CD4-positive, CD25-positive, alpha-beta regulatory T cell (primary cell): Measurements from ENCODE around the gene YTHDF1. TPM values are rescaled to one million over a fixed set of nuclear protein-coding genes. Genes with fewer than 3 reads are reported as not detected.
A peak's percentile ranks its signal among the peaks of the same experiment; 100 is the strongest.

Experiments
- ATAC-seq, 2 donors: fragments of 150-1000 bp; cut with Tn5 transposase; one replicate each; pipeline ENCODE4 v1.10.0; 2021; ENCODE audit warnings: low read depth in 2 of 2, moderate number of reproducible peaks in 2 of 2, moderate library complexity in 1 of 2
- DNase-seq, 3 donors: peaks; one replicate each; pipeline versions ENCODE4 v3.0.0 to v3.0.0-alpha.2; 2012 to 2022; ENCODE audit warnings: mixed read lengths in 1 of 3
- H3K27ac ChIP-seq: one replicate; pipeline ENCODE4 v1.7.0; 2013; ENCODE audit warnings: mild to moderate bottlenecking, low read length; ENCODE audit not compliant: insufficient read depth, poor library complexity, severe bottlenecking
- H3K27me3 ChIP-seq: one replicate; pipeline ENCODE4 v1.7.0; 2013; ENCODE audit warnings: low read length; ENCODE audit not compliant: control insufficient read depth, insufficient read depth
- H3K36me3 ChIP-seq: one replicate; pipeline ENCODE4 v1.7.0; 2013; ENCODE audit warnings: mild to moderate bottlenecking, low read length, moderate library complexity; ENCODE audit not compliant: control insufficient read depth, insufficient read depth
- H3K4me1 ChIP-seq: 2 replicates; pipeline ENCODE4 v1.7.0; 2013; ENCODE audit warnings: mild to moderate bottlenecking, low read length; ENCODE audit not compliant: insufficient read depth, control insufficient read depth, poor library complexity, severe bottlenecking
- H3K4me3 ChIP-seq: one replicate; pipeline ENCODE4 v1.7.0; 2013; ENCODE audit warnings: low read depth, mild to moderate bottlenecking, low read length, moderate library complexity
- H3K9me3 ChIP-seq, 2 experiments: 1 replicate in 1 of 2; 2 replicates in 1 of 2; pipeline ENCODE4 v1.7.0; 2013; ENCODE audit warnings: low read length in 2 of 2, mild to moderate bottlenecking in 1 of 2, moderate library complexity in 1 of 2; ENCODE audit not compliant: control insufficient read depth in 2 of 2
- H3K27ac Mint-ChIP-seq, 3 donors: one replicate each; pipeline ENCODE4 v1.8.0; 2020 to 2022; ENCODE audit warnings: mild to moderate bottlenecking in 3 of 3, mixed read lengths in 3 of 3, moderate library complexity in 2 of 3
- H3K27me3 Mint-ChIP-seq: one replicate; pipeline ENCODE4 v1.8.0; 2022; ENCODE audit warnings: mild to moderate bottlenecking, mixed read lengths
- H3K36me3 Mint-ChIP-seq: one replicate; pipeline ENCODE4 v1.8.0; 2020; ENCODE audit warnings: mixed read lengths
- H3K4me1 Mint-ChIP-seq, 4 donors: one replicate each; pipeline ENCODE4 v1.8.0; 2020 to 2022; ENCODE audit warnings: mixed read lengths in 4 of 4, mild to moderate bottlenecking in 1 of 4
- H3K4me3 Mint-ChIP-seq, 4 donors: one replicate each; pipeline ENCODE4 v1.8.0; 2020 to 2022; ENCODE audit warnings: mild to moderate bottlenecking in 4 of 4, mixed read lengths in 4 of 4, moderate library complexity in 3 of 4
- H3K9me3 Mint-ChIP-seq, 7 donors: one replicate each; pipeline ENCODE4 v1.8.0; 2020 to 2022; ENCODE audit warnings: mixed read lengths in 7 of 7, mild to moderate bottlenecking in 3 of 7, moderate library complexity in 2 of 7
- polyA plus RNA-seq, 4 donors: library from polyadenylated mRNA; unstranded; fragments of 300-500 nt; fragmentation: Illumina TruSeq; gene quantifications; one replicate each; pipeline ENCODE4 v1.2.3, GENCODE V29; 2021
- total RNA-seq: library from RNA; stranded (reverse); gene quantifications from one replicate; pipeline ENCODE4 v1.2.3, GENCODE V29; 2022

Gene YTHDF1
- total and polyA plus RNA-seq, 5 donors from 2014 or later = 28.5 to 38.4 (median 33.5) TPM

DNA sequence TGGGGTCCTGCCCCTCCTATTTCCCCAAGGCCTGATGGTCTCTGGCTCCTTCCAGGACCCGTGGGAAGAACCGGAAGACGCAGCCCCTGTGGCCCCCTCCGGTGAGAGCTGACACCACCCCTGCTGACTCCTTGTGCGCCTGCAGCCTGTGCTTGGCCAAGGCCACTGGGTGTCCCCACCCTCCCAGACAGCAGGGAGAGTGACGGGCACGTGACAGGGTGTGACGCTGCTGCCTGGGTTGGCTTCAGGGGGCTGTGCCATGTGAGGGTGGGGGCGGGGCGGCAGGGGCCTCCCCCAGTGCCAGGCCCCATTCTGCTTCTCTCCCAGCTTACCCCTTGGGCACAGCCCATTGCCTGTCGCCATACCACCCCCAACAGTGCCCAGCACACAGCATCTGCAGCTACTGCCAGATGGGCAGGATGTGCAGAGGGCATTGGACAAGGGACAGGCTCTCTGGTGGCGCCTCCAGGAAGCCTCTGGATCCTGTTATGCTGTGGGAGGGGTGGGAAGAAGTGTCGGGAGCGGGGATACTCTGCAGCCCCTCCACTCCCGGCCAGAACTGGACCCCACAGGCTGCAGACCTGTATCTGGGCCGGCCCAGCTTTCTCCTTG, 22.7 kb upstream of the YTHDF1 start:
- Mint-ChIP-seq H3K4me1 (peaks cover 0 to 8% (median 0%) of the 10 kb centered on the region in 4 donors), H3K36me3 (no peaks in the 10 kb centered on the region), H3K9me3 (no peaks in the 10 kb centered on the region), H3K27me3 (no peaks in the 10 kb centered on the region), H3K4me3 (no peak overlapping the region), H3K27ac (no peak overlapping the region)
- Histone ChIP-seq H3K36me3 (no peaks in the 10 kb centered on the region), H3K4me1 (peaks cover 8% of the 10 kb centered on the region), H3K27ac (no peak overlapping the region), H3K4me3 (no peak overlapping the region), H3K27me3 (no peaks in the 10 kb centered on the region), H3K9me3 (no peaks in the 10 kb centered on the region)
- ATAC-seq = no peak
- no peak for DNase-seq

DNA sequence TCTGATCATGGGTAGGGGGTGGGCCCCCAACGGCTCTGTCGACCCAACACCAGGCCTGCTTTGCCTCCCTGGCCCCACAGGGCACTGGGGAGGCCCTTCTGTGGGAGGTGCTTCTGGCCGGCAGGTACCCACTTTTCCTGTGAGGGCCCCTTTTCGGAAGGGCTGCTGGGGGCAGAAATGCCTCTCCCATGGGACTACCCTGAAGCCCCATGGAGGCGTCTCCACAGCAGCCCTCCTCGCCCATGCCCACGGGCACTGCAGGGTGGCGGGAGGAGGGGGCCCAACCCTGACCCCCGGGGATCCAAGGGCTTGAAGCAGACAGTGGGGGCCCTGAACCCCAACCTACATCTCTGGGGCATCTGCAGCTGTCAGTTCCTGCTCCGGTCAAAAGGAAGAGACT, 22.1 kb upstream of the YTHDF1 start:
- Mint-ChIP-seq H3K27me3 (no peaks in the 10 kb centered on the region), H3K27ac (no peak overlapping the region), H3K36me3 (no peaks in the 10 kb centered on the region), H3K9me3 (no peaks in the 10 kb centered on the region), H3K4me1 (peaks cover 0 to 8% (median 0%) of the 10 kb centered on the region in 4 donors), H3K4me3 (no peak overlapping the region)
- ATAC-seq (no peak), DNase-seq (no peak)
- Histone ChIP-seq H3K4me1 (peaks cover 8% of the 10 kb centered on the region), H3K9me3 (no peaks in the 10 kb centered on the region), H3K27ac (no peak overlapping the region), H3K4me3 (no peak overlapping the region), H3K27me3 (no peaks in the 10 kb centered on the region), H3K36me3 (no peaks in the 10 kb centered on the region)

DNA sequence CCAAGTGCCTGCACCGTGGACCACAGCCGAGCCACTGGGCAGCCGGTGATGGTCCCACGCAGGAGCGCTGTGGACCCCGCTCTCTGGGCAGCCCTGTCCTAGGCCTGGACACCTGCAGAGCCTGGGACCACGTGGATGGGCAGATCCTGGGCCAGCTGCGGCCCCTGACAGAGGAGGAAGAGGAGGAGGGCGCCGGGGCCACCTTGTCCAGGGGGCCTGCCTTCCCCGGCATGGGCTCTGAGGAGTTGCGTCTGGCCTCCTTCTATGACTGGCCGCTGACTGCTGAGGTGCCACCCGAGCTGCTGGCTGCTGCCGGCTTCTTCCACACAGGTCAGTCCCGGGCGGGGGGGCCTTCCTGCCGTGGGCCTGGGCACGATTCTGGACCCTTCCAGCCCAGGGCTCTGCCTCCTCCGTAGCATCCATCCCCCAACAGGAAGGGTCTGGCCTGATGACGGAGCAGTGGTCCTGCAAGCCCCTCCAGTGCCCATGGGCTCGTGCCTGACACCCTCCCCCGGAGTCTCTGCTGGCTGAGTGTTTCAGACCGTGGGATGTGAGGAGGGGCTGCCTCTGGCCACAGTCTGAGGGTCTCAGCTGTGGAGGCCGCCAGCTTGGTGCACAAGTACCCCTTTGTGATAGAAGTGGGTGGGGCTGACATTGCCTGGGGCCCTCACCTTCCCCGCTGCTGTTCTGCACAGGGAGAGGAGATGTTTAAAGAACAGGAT, 20.3 kb upstream of the YTHDF1 start:
- Histone ChIP-seq H3K4me1 (peaks cover 8% of the 10 kb centered on the region), H3K36me3 (no peaks in the 10 kb centered on the region), H3K4me3 (no peak overlapping the region), H3K27ac (no peak overlapping the region), H3K9me3 (no peaks in the 10 kb centered on the region), H3K27me3 (no peaks in the 10 kb centered on the region)
- no peak for DNase-seq
- H3K27me3 Mint-ChIP-seq = peaks cover 9% of the 10 kb centered on the region
- H3K4me3 Mint-ChIP-seq = no peak overlapping the region
- peaks cover 0 to 8% (median 0%) of the 10 kb centered on the region in 4 donors for H3K4me1 Mint-ChIP-seq
- no peaks in the 10 kb centered on the region for H3K36me3 Mint-ChIP-seq
- ATAC-seq = no peak
- no peak overlapping the region for H3K27ac Mint-ChIP-seq
- H3K9me3 Mint-ChIP-seq = no peaks in the 10 kb centered on the region

GRCh38 chr20:63235399-63235983, 19.6 kb upstream of the YTHDF1 start, which contains the start of gene BIRC7:
TSS of gene BIRC7 (plus strand) at chr20:63235905. CDS start at chr20:63236097, 192 bp downstream.
- H3K4me1 ChIP-seq = peaks cover 8% of the 10 kb centered on the region
- no peaks in the 10 kb centered on the region for H3K36me3 ChIP-seq
- no peaks in the 10 kb centered on the region for H3K27me3 ChIP-seq
- no peak for ATAC-seq
- Mint-ChIP-seq H3K27ac (no peak within 1 kb of the TSS), H3K9me3 (no peaks in the 10 kb centered on the region), H3K27me3 (peaks cover 11% of the 10 kb centered on the region), H3K4me1 (peaks cover 0 to 12% (median 0%) of the 10 kb centered on the region in 4 donors), H3K4me3 (peak within 1 kb of the TSS in 2 of 4 donors; percentile 41 to 59), H3K36me3 (no peaks in the 10 kb centered on the region)
- H3K9me3 ChIP-seq = no peaks in the 10 kb centered on the region
- no peak within 1 kb of the TSS for H3K27ac ChIP-seq
- DNase-seq = no peak
- no peak within 1 kb of the TSS for H3K4me3 ChIP-seq

- Histone ChIP-seq H3K9me3 (no peaks in the 10 kb centered on the region), H3K36me3 (no peaks in the 10 kb centered on the region), H3K27me3 (no peaks in the 10 kb centered on the region), H3K4me1 (peaks cover 8% of the 10 kb centered on the region), H3K4me3 (no peak overlapping the region), H3K27ac (no peak overlapping the region)
- Mint-ChIP-seq H3K27ac (no peak overlapping the region), H3K27me3 (peaks cover 18% of the 10 kb centered on the region), H3K9me3 (no peaks in the 10 kb centered on the region), H3K36me3 (no peaks in the 10 kb centered on the region), H3K4me1 (peaks cover 0 to 12% (median 0%) of the 10 kb centered on the region in 4 donors), H3K4me3 (peak overlapping the region in 2 of 4 donors; percentile 41 to 59)
- ATAC-seq (peak in 1 of 2 donors; percentile 42), DNase-seq (peak in 1 of 3 donors; percentile 19)
Measured at GRCh38 chr20:63234693-63235398, 18.9 kb upstream of the YTHDF1 start.

DNA sequence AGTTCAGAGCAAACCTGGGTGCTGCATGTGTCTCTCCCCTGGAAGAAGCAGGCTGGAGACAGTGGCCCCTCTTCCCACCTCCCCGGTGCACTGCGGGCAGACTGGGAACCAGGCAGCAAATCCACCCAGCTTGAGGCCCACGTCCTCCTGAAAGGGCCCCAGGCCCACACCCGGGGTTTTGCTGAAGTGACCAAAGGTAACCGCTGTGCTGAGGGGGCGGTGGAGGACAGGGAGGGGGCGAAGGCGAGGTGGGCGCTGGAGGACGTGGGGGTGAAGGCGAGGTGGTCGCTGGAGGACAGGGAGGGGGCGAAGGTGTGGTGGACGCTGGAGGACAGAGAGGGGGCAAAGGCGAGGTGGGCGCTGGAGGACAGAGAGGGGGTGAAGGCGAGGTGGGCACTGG, 18.0 kb upstream of the YTHDF1 start:
- no peaks in the 10 kb centered on the region for H3K9me3 Mint-ChIP-seq
- peaks cover 25% of the 10 kb centered on the region for H3K27me3 Mint-ChIP-seq
- H3K27me3 ChIP-seq = no peaks in the 10 kb centered on the region
- no peak overlapping the region for H3K27ac ChIP-seq
- no peaks in the 10 kb centered on the region for H3K36me3 Mint-ChIP-seq
- ATAC-seq = no peak
- peaks cover 0 to 12% (median 0%) of the 10 kb centered on the region in 4 donors for H3K4me1 Mint-ChIP-seq
- H3K36me3 ChIP-seq = no peaks in the 10 kb centered on the region
- no peak overlapping the region for H3K4me3 ChIP-seq
- DNase-seq = no peak
- no peak overlapping the region for H3K27ac Mint-ChIP-seq
- no peaks in the 10 kb centered on the region for H3K9me3 ChIP-seq
- H3K4me1 ChIP-seq = peaks cover 8% of the 10 kb centered on the region
- H3K4me3 Mint-ChIP-seq = no peak overlapping the region

GRCh38 chr20:63233061-63233344, 17.1 kb upstream of the YTHDF1 start:
- H3K4me3 Mint-ChIP-seq = no peak overlapping the region
- DNase-seq = no peak
- H3K27me3 Mint-ChIP-seq = peaks cover 27% of the 10 kb centered on the region
- Histone ChIP-seq H3K4me1 (peaks cover 8% of the 10 kb centered on the region), H3K4me3 (no peak overlapping the region), H3K9me3 (no peaks in the 10 kb centered on the region), H3K36me3 (no peaks in the 10 kb centered on the region), H3K27ac (no peak overlapping the region), H3K27me3 (no peaks in the 10 kb centered on the region)
- no peak for ATAC-seq
- H3K27ac Mint-ChIP-seq = no peak overlapping the region
- peaks cover 0 to 12% (median 0%) of the 10 kb centered on the region in 4 donors for H3K4me1 Mint-ChIP-seq
- no peaks in the 10 kb centered on the region for H3K9me3 Mint-ChIP-seq
- H3K36me3 Mint-ChIP-seq = no peaks in the 10 kb centered on the region
